GM12892 (cell line): ENCODE measurements around the gene MYL6.
A peak's percentile ranks its signal among the peaks of the same experiment; 100 is the strongest.
"Not testable (repeated sequence)": the region's sequence is repeated elsewhere in the genome, so short reads cannot be mapped to it uniquely, and the experiment has no call there.

Experiments used
- DNase-seq: peaks from one replicate; pipeline ENCODE4 v3.0.0; 2011; ENCODE audit not compliant: insufficient read length
- FAIRE-seq: peaks from 2 replicates; lab custom pipeline; 2011; peaks lifted over from hg19 to GRCh38; lab: Jason Lieb, UNC
- POLR2A ChIP-seq: IDR thresholded peaks from 2 replicates; pipeline ENCODE4 v1.6.1; 2011; ENCODE audit warnings: low read depth, low read length, control low read depth
- POLR2AphosphoS5 ChIP-seq: IDR thresholded peaks from 2 replicates; pipeline ENCODE4 v1.6.1; 2011; ENCODE audit warnings: low read depth, low read length, control low read depth
- TAF1 ChIP-seq: IDR thresholded peaks from 2 replicates; pipeline ENCODE4 v1.6.1; 2011; ENCODE audit warnings: low read depth, mild to moderate bottlenecking, control low read depth, low read length, borderline replicate concordance

The MYL6 gene

DNA sequence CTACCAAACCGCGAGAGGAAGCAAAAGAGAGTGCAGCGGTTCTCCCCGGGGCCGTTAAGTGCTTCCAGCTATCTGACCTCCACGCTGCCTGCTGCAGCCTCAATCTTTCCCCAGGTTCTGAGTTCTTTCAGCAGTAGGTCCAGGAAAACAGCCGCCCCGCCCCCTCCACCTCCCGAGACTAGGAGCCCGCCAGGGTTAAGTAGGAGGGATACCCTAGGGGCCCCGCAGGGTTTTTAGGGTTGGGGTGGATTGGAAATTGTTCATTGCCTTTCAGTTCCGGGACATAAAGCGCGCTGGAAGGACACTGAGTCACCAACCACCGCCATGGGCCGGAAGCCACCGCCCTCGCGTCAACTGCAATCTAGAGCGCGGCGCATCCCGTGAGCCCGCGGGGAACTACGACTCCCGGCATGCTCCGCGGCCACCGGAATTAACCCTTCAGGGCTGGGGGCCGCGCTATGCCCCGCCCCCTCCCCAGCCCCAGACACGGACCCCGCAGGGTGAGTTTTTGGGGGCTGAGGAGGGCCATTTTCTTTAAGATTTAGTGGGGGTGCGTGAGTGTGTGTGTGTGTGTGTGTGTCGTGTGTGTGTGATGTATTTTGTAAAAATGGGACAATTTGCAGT is 5.9 kb upstream of the MYL6 start, which contains the start of gene MYL6B:
MYL6B (plus strand) TSS at position 456 of the 624 bp plus-strand sequence. CDS start 1,332 bp downstream, outside the sequence.
- DNase-seq (peak; percentile 93), FAIRE-seq (peak; percentile 87)
- TF ChIP-seq POLR2AphosphoS5 (no peak), TAF1 (peak; percentile 37; the same call in 1 of the 2 replicates), POLR2A (peak; percentile 72)

DNA sequence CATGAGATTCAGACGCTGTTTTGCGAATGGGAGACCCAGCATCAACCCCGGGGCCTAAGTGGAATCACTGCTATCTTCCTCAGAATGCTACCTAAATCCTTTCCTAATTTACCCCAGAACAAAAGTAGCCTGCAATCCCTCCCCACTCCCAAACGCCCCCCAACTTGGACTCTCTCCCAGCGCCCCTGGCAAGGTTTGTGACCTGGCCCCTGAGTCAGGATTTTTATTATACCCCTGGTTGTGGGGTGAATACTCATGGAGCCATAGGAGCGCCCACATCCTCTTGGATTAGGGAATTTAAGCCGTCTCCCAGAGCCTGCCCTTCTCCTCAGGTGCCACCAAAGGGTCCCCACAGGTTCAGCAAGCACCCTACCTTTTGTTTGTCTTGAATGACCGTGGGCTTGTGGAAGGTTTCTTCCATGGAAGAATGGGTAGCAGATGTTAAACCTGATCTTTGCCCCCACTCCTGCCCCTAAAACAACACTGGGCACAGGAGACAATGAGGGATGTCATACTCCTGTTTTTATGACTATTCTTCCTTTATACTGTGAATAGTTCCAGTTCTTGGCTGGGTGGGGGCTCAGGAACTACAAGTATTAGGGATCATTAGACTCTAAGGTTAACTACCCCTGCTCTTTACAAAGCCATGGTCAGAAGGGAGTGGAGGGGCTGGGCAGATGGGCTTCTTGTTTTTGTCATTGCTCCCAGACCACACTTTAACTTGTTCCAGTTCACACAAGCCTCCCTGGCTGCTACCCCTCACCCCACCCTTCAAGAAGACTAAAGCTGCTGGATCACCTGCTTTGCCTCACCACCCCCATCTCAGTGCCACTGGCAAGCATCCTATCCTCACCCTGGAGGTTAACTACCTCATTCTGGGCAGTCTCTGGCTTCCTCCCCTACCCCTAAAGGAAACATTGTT is 5.1 kb upstream of the MYL6 start:
- DNase-seq, result no peak
- no peak for TF ChIP-seq POLR2AphosphoS5
- TF ChIP-seq TAF1, result no peak
- no peak for TF ChIP-seq POLR2A
- FAIRE-seq, result no peak

DNA sequence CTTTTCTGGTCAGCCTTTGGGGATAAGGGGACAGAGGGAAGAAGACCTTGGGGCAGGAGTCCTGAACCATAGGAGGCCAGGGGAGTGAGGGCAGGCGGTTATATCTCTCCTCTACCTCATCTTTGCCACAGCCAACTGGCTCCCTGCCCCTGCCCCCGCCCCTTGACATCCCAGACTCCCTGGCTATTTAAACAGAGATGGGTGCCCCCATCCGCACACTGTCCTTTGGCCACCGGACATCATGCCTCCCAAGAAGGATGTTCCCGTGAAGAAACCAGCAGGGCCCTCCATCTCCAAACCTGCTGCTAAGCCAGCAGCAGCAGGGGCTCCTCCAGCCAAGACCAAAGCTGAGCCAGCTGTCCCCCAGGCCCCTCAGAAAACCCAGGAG is 4.5 kb upstream of the MYL6 start:
- FAIRE-seq (no peak), DNase-seq (no peak)
- TF ChIP-seq POLR2AphosphoS5 (no peak), POLR2A (no peak), TAF1 (no peak)

DNA sequence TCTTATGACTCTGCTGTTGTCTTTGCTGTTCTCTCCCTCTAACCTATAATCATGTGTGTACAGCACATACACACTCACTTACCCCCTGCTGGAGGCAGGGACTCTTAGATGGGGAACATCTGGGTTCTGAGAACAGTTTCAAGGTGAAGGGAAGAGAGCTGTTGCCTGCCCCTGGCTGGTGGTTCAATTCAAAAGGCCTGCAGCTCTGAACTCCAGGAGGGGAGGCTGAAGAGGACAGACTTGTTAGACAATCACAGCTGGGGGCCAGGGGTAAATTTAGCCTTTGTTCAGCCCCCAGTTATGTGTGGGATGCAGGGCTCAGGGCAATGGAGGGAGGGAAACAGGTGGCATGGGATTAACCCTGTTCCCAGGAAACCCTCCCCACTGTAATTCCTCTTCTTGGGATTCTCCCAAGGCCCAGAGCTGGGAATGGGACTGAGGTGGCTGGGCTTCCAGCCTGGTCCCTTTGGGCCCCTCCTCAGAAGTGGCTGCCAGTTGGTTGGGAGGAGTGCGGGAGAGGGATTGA is 3.9 kb upstream of the MYL6 start:
- no peak for DNase-seq
- FAIRE-seq, result no peak
- TF ChIP-seq TAF1, result no peak
- no peak for TF ChIP-seq POLR2A
- TF ChIP-seq POLR2AphosphoS5, result no peak

DNA sequence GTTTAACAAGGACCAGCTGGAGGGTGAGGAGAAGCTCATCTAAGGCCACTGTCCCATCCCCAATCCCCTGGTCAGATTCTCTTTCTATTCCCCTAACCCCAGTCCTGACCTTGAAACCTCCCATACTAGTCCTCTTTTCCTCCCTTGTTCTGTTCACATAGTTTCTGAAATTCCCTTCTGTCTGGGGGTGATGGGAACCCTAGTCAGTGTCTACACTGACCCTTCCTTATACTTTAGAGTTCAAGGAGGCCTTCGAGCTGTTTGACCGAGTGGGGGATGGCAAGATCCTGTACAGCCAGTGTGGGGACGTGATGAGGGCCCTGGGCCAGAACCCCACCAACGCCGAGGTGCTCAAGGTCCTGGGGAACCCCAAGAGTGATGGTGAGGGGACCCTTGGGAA is 3.3 kb upstream of the MYL6 start:
- DNase-seq (no peak), FAIRE-seq (no peak)
- TF ChIP-seq POLR2A, result no peak
- TF ChIP-seq TAF1, result no peak
- TF ChIP-seq POLR2AphosphoS5, result no peak

DNA sequence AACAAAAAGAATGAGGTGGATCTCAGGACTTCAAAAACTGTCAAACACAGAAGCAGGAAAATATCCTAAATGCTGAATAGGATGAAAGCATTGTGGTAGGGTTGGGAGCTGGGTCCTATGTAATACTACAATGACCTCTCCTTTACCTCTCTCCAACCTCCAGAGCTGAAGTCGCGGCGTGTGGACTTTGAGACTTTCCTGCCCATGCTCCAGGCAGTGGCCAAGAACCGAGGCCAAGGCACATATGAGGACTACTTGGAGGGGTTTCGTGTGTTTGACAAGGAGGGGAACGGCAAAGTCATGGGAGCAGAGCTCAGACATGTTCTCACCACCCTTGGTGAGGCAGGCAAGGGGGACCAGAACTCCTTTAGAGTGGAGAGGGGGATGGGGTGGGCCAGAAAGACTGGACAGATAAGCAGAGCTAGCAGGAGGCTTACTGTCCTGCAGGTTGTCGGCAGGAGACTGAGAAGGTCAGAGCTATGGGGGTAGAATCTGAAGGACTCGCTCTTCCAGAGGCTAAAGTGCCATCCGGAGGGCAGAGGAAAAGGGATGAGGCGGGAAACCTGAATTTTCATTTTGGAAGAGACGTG is 2.8 kb upstream of the MYL6 start:
- no peak for TF ChIP-seq POLR2A
- TF ChIP-seq TAF1, result no peak
- no peak for TF ChIP-seq POLR2AphosphoS5
- DNase-seq, result no peak
- no peak for FAIRE-seq

DNA sequence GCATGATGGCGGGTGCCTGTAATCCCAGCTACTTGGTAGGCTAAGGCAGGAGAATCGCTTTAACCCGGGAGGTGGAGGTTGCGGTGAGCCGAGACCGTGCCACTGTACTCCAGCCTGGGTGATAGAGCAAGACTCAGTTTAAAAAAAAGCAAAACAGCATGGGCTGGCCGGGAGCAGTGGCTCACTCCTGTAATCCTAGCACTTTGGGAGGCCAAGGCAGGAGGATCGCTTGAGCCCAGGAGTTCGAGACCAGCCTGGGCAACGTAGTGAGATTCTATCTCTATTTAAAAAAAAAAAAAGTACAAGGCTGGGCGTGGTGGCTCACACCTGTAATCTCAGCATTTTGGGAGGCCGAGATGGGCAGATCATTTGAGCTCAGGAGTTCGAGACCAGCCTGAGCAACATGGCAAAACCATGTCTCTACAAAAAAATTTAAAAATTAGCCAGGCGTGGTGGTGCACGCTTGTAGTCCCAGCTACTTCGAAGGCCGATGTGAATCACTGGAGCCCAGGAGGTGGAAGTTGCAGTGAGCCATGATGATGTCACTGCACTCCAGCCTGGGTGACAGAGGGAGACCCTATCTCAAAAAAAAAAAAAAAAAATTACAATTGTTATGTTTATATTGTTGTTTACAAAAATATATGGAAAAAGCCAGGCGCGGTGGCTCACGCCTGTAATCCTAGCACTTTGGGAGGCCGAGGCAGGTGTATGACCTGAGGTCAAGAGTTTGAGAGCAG is 1.5 kb upstream of the MYL6 start:
- DNase-seq, FAIRE-seq: not testable (repeated sequence)

DNA sequence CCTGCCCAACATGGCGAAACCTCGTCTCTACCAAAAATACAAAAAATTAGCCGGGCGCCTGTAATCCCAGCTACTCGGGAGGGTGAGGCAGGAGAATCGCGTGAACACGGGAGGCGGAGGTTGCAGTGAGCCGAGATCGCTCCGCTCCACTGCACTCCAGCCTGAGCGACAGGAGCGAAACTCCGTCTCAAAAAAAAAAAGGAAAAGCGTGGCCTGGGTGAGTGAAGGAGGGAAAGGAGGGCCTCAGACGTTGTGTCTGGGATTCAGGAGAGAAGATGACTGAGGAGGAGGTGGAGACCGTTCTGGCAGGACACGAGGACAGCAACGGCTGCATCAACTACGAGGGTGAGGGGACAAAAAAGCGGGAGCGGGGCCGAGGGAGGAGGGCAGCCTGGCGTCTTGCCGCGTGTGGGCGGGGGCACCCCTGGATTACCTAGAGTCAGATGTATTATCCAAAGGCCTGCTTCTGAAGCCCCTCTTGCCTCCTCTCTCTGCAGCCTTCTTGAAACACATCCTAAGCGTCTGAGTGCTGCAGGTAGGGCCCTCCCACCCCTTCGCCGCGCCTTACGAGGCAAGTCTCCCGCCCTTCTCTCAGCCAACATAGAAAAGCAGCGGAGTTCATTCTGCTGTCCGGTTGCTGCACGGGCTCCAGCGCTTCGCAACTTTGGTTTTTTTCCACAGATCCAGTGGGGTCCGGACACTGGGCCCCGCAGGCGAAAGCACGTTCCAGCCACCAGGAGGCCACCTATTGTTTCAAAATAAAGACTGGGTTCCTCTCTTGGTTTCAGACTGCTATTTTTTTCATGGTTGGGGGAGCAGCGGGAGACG is 744 bp upstream of the MYL6 start:
- TF ChIP-seq POLR2A (no peak), TAF1 (peak; percentile 62; the same call in 1 of the 2 replicates), POLR2AphosphoS5 (no peak)
- DNase-seq (peak; percentile 64), FAIRE-seq (peak; percentile 53)

DNA sequence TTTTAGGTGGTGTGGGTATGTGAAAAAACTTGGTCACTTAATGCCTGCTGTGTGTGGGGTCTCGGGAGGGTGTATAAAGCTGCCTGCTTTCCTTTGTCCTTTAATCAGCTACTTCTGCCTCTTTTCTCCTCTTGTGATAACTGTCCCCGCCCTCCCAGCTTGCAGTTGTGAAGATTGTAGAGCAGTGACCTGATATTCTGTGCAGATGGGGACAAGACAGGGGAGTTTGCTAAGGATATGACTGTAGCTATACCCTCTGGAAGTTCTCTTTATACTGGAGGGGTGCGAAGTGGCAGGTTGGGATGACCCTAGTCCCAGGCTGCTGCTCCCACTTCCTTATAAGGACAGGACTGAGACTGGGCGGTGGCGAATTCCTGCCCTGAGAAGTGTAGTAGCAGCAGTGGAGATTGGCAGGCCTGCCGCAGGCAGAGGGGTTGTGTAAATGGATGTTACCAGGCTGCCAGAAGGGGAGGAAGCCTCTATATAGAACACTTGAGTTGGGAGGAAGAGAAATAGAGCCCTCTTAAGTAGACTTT is 835 bp downstream of the MYL6 start:
- FAIRE-seq, result peak; percentile 67
- no peak for DNase-seq
- no peak; the same call in 1 of the 2 replicates for TF ChIP-seq POLR2A
- TF ChIP-seq TAF1, result no peak
- no peak for TF ChIP-seq POLR2AphosphoS5

DNA sequence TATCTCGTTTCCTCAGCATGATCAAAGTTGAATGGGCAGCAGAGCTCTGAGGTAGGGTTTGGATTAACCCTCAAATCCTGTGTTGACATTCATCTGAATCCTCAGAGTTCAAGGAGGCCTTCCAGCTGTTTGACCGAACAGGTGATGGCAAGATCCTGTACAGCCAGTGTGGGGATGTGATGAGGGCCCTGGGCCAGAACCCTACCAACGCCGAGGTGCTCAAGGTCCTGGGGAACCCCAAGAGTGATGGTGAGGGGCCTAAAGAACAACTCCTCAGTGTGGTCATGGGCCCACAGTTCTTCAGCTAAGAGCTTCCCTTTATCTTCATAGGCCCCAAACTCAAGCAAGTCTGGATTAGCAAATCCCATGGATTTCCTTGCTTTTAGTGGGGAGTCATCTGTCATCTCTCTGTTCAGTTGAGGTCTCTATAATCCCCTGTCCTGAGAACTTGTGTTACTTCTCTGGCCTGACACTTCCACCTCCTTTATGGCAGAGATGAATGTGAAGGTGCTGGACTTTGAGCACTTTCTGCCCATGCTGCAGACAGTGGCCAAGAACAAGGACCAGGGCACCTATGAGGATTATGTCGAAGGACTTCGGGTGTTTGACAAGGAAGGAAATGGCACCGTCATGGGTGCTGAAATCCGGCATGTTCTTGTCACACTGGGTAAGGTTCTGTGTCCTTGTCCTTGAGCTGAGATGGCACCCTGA is 1.5 kb downstream of the MYL6 start:
- DNase-seq, result no peak
- TF ChIP-seq POLR2AphosphoS5 (no peak), POLR2A (no peak; the same call in 1 of the 2 replicates), TAF1 (no peak)
- FAIRE-seq, result no peak
